Breast epithelium (tissue), 3 donors: ENCODE data around the gene NUMB.

Experiments used
- CTCF ChIP-seq, 3 donors: fragments of 450-650 bp; IDR thresholded peaks; one replicate each; pipeline ENCODE4 v1.5.1; 2016 to 2017; ENCODE audit warnings: antibody characterized with exemption in 3 of 3, mild to moderate bottlenecking in 3 of 3, moderate library complexity in 3 of 3
- POLR2AphosphoS5 ChIP-seq, 3 donors: sonication (generic); formaldehyde crosslinking; IDR thresholded peaks; one replicate each; pipeline ENCODE4 v1.6.1; 2017; ENCODE audit warnings: antibody characterized with exemption in 3 of 3

- TF ChIP-seq CTCF (IDR thresholded peaks at IDR 0.05) (no peak), POLR2AphosphoS5 (IDR thresholded peaks at IDR 0.05) (no peak)
Observed at GRCh38 chr14:73383356-73383755, 75.0 kb downstream of the NUMB start.
